Glutamatergic neuron (in vitro differentiated cells): ENCODE measurements around the gene FAAP100. TPM values are rescaled to one million over a fixed set of nuclear protein-coding genes. Genes with fewer than 3 reads are reported as not detected.
"Not testable (repeated sequence)": the region's sequence is repeated elsewhere in the genome, so short reads cannot be mapped to it uniquely, and the experiment has no call there.

ENCODE experiments used
- DNase-seq: peaks from one replicate; pipeline ENCODE4 v3.0.0; 2022
- H3K27ac Mint-ChIP-seq: one replicate; pipeline ENCODE4 v1.8.0; 2020; ENCODE audit warnings: mild to moderate bottlenecking, mixed read lengths, inconsistent platforms; ENCODE audit not compliant: unreplicated experiment
- H3K27me3 Mint-ChIP-seq: one replicate; pipeline ENCODE4 v1.8.0; 2020; ENCODE audit warnings: mild to moderate bottlenecking, moderate library complexity, mixed read lengths, inconsistent platforms; ENCODE audit not compliant: unreplicated experiment
- H3K36me3 Mint-ChIP-seq: one replicate; pipeline ENCODE4 v1.8.0; 2020; ENCODE audit warnings: mild to moderate bottlenecking, mixed read lengths, inconsistent platforms; ENCODE audit not compliant: unreplicated experiment
- H3K4me1 Mint-ChIP-seq: one replicate; pipeline ENCODE4 v1.8.0; 2020; ENCODE audit warnings: mild to moderate bottlenecking, low read depth, mixed read lengths, inconsistent platforms; ENCODE audit not compliant: unreplicated experiment
- H3K4me3 Mint-ChIP-seq: one replicate; pipeline ENCODE4 v1.8.0; 2020; ENCODE audit warnings: mild to moderate bottlenecking, mixed read lengths, inconsistent platforms; ENCODE audit not compliant: unreplicated experiment
- H3K9me3 Mint-ChIP-seq: one replicate; pipeline ENCODE4 v1.8.0; 2020; ENCODE audit warnings: mild to moderate bottlenecking, moderate library complexity, mixed read lengths, inconsistent platforms; ENCODE audit not compliant: unreplicated experiment
- CTCF ChIP-seq: fragments of 200-600 bp; sonication (generic); IDR thresholded peaks from one replicate; pipeline ENCODE4 v1.5.0; 2021; ENCODE audit not compliant: partially characterized antibody, unreplicated experiment
- total RNA-seq: library from RNA; stranded (reverse); fragmentation: NEBNext Ultra II Directional; extraction: Animal tissue kit (Norgen Biotek cat#: 25700); gene quantifications from one replicate; pipeline ENCODE4 v1.2.1, GENCODE V29; 2021; ENCODE audit not compliant: unreplicated experiment

Gene FAAP100
- total RNA-seq, 1 donor from 2014 or later = 56.5 TPM

DNA sequence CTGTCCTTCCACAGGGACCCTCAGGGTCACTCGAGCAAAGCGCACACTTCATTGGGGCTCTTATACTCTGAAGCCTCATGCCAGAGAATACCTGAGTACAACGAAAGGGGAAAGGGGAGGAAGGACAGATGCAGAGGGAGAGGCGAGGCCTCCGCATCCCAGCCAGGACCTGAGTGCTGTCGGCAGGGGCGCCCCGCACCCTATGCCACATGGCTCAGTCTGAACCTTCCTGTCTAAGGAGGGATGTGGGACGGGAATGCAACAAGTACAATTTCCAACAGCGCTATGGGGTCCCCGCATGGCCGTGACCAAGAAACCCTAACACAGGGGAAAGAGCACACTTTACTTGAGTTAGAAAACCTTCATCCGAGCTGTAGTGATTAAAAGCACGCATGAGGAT, 39.8 kb upstream of the FAAP100 start:
- Mint-ChIP-seq H3K36me3 (peaks cover 5% of the 10 kb centered on the region), H3K4me3 (no peak overlapping the region), H3K27ac (peak overlapping the region; percentile 29), H3K4me1 (no peaks in the 10 kb centered on the region), H3K27me3 (no peaks in the 10 kb centered on the region), H3K9me3 (peaks cover 5% of the 10 kb centered on the region)
- no peak for TF ChIP-seq CTCF
- no peak for DNase-seq

- Mint-ChIP-seq H3K27ac (no peak overlapping the region), H3K36me3 (peaks cover 5% of the 10 kb centered on the region), H3K4me3 (no peak overlapping the region), H3K9me3 (peaks cover 5% of the 10 kb centered on the region), H3K27me3 (no peaks in the 10 kb centered on the region), H3K4me1 (no peaks in the 10 kb centered on the region)
- DNase-seq = no peak
- no peak for TF ChIP-seq CTCF
Observed at GRCh38 chr17:81590121-81590520, 38.0 kb upstream of the FAAP100 start.

DNA sequence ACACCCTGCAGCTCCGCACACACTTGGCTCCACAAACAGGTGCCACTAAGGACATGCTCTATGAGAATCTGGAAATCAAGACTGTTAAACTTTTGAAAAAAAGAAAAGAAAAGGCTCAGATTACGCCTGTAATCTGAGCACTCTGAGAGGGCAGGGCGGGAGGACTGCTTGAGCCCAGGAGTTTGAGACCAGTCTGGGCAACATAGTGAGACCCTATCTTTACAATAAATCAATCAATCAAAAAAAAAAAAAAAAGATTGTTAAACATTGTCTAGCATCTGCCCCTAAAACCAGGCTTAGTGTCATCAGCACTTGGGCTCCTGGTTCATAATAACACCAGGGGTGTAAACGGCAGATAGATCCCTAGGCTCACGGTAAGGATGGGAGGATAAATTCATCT, 37.5 kb upstream of the FAAP100 start:
- H3K36me3 Mint-ChIP-seq = peaks cover 5% of the 10 kb centered on the region
- no peaks in the 10 kb centered on the region for H3K4me1 Mint-ChIP-seq

GRCh38 chr17:81586096-81586495, 33.9 kb upstream of the FAAP100 start:
- Mint-ChIP-seq H3K4me3 (no peak overlapping the region), H3K4me1 (peaks cover 9% of the 10 kb centered on the region), H3K9me3 (peaks cover 5% of the 10 kb centered on the region), H3K27ac (no peak overlapping the region), H3K36me3 (peaks cover 5% of the 10 kb centered on the region), H3K27me3 (peaks cover 2% of the 10 kb centered on the region)
- no peak for TF ChIP-seq CTCF
- DNase-seq = no peak

More for the DNA sequence above, 37.5 kb upstream of the FAAP100 start:
- Mint-ChIP-seq H3K4me3 (no peak overlapping the region), H3K9me3 (peaks cover 5% of the 10 kb centered on the region), H3K27ac (no peak overlapping the region), H3K27me3 (no peaks in the 10 kb centered on the region)
- no peak for DNase-seq
- TF ChIP-seq CTCF = no peak

- H3K4me1 Mint-ChIP-seq, H3K27me3 Mint-ChIP-seq, DNase-seq, H3K36me3 Mint-ChIP-seq, H3K4me3 Mint-ChIP-seq, H3K27ac Mint-ChIP-seq, H3K9me3 Mint-ChIP-seq: not testable (repeated sequence)
Observed at GRCh38 chr17:81584771-81585170, 32.6 kb upstream of the FAAP100 start.
